H9 (cell line): ENCODE results near the gene LMAN1. TPM values are rescaled to one million over a fixed set of nuclear protein-coding genes. Genes with fewer than 3 reads are reported as not detected.
A peak's percentile ranks its signal among the peaks of the same experiment; 100 is the strongest.

Experiments
- DNase-seq: peaks from one replicate; pipeline ENCODE4 v3.0.0-alpha.2; 2017
- H2AFZ ChIP-seq: one replicate; pipeline ENCODE4 v1.6.1; 2013; ENCODE audit warnings: mild to moderate bottlenecking, low read length, control low read depth, moderate library complexity
- H2AK5ac ChIP-seq: 2 replicates; pipeline ENCODE4 v1.6.1; 2013; ENCODE audit warnings: low read length, control low read depth, mixed read lengths; ENCODE audit not compliant: insufficient read length
- H2BK120ac ChIP-seq: one replicate; pipeline ENCODE4 v1.6.1; 2013; ENCODE audit warnings: low read depth, mild to moderate bottlenecking, low read length, control low read depth, inconsistent platforms; ENCODE audit not compliant: poor library complexity, severe bottlenecking
- H2BK12ac ChIP-seq: 2 replicates; pipeline ENCODE4 v1.6.1; 2013; ENCODE audit warnings: low read length, control low read depth, mixed read lengths, low read depth; ENCODE audit not compliant: insufficient read length
- H2BK15ac ChIP-seq: 2 replicates; pipeline ENCODE4 v1.6.1; 2013; ENCODE audit warnings: low read depth, low read length, control low read depth
- H2BK20ac ChIP-seq: one replicate; pipeline ENCODE4 v1.6.1; 2013; ENCODE audit warnings: low read depth, mild to moderate bottlenecking, low read length, control low read depth, inconsistent platforms; ENCODE audit not compliant: poor library complexity, severe bottlenecking
- H2BK5ac ChIP-seq: 2 replicates; pipeline ENCODE4 v1.6.1; 2013; ENCODE audit warnings: low read length, control low read depth, mixed read lengths; ENCODE audit not compliant: insufficient read length
- H3K14ac ChIP-seq: 2 replicates; pipeline ENCODE4 v1.6.1; 2013; ENCODE audit warnings: low read length, control low read depth; ENCODE audit not compliant: insufficient read depth
- H3K18ac ChIP-seq: 2 replicates; pipeline ENCODE4 v1.6.1; 2013; ENCODE audit warnings: low read depth, mild to moderate bottlenecking, mixed read lengths, low read length, control low read depth; ENCODE audit not compliant: insufficient read length
- H3K23ac ChIP-seq: 2 replicates; pipeline ENCODE4 v1.6.1; 2013; ENCODE audit warnings: low read length, control low read depth, mixed read lengths, low read depth; ENCODE audit not compliant: insufficient read length
- H3K23me2 ChIP-seq: 2 replicates; pipeline ENCODE4 v1.6.1; 2013; ENCODE audit warnings: low read depth, mild to moderate bottlenecking, mixed read lengths, low read length, control low read depth; ENCODE audit not compliant: insufficient read length, poor library complexity, severe bottlenecking
- H3K27ac ChIP-seq: 2 replicates; pipeline ENCODE4 v1.5.1; 2013; ENCODE audit warnings: low read length, control low read depth, mixed read lengths, low read depth; ENCODE audit not compliant: insufficient read length
- H3K27me3 ChIP-seq: 2 replicates; pipeline ENCODE4 v1.6.1; 2013; ENCODE audit warnings: low read length, control low read depth, inconsistent platforms; ENCODE audit not compliant: insufficient read depth
- H3K4ac ChIP-seq: 2 replicates; pipeline ENCODE4 v1.6.1; 2013; ENCODE audit warnings: low read depth, mild to moderate bottlenecking, control low read depth, inconsistent platforms, low read length, moderate library complexity
- H3K4me1 ChIP-seq: 2 replicates; pipeline ENCODE4 v1.6.1; 2013; ENCODE audit warnings: low read length, control low read depth, inconsistent platforms; ENCODE audit not compliant: insufficient read depth
- H3K4me2 ChIP-seq: 2 replicates; pipeline ENCODE4 v1.6.1; 2013; ENCODE audit warnings: low read length, control low read depth, mixed read lengths; ENCODE audit not compliant: insufficient read length, insufficient read depth
- H3K56ac ChIP-seq: 2 replicates; pipeline ENCODE4 v1.6.1; 2013; ENCODE audit warnings: low read depth, mild to moderate bottlenecking, mixed read lengths, low read length, control low read depth; ENCODE audit not compliant: insufficient read length
- H3K79me1 ChIP-seq: 2 replicates; pipeline ENCODE4 v1.6.1; 2013; ENCODE audit warnings: low read depth, mild to moderate bottlenecking, moderate library complexity, low read length, control low read depth, inconsistent platforms; ENCODE audit not compliant: insufficient read depth, poor library complexity, severe bottlenecking
- H3K79me2 ChIP-seq: 2 replicates; pipeline ENCODE4 v1.6.1; 2013; ENCODE audit warnings: low read length, control low read depth, inconsistent platforms; ENCODE audit not compliant: insufficient read depth
- H3K9ac ChIP-seq: 2 replicates; pipeline ENCODE4 v1.6.1; 2013; ENCODE audit warnings: low read length, control low read depth, mixed read lengths; ENCODE audit not compliant: insufficient read length; ENCODE audit errors: extremely low read depth
- H3K9me3 ChIP-seq: one replicate; pipeline ENCODE4 v1.6.1; 2013; ENCODE audit warnings: low read depth, low read length, inconsistent platforms; ENCODE audit not compliant: control insufficient read depth
- H3T11ph ChIP-seq: one replicate; pipeline ENCODE4 v1.6.1; 2013; ENCODE audit warnings: mild to moderate bottlenecking, low read length, control low read depth, inconsistent platforms
- H4K20me1 ChIP-seq: one replicate; pipeline ENCODE4 v1.6.1; 2013; ENCODE audit not compliant: control insufficient read depth, insufficient read length, insufficient read depth
- H4K5ac ChIP-seq: 2 replicates; pipeline ENCODE4 v1.6.1; 2013; ENCODE audit warnings: low read depth, mild to moderate bottlenecking, mixed read lengths, low read length, control low read depth; ENCODE audit not compliant: insufficient read length
- H4K8ac ChIP-seq: replicated peaks from 2 replicates; pipeline ENCODE4 v1.6.1; 2013; ENCODE audit warnings: low read length, control low read depth, mixed read lengths, low read depth; ENCODE audit not compliant: insufficient read length
- H4K91ac ChIP-seq: 2 replicates; pipeline ENCODE4 v1.6.1; 2013; ENCODE audit warnings: low read depth, mild to moderate bottlenecking, moderate library complexity, mixed read lengths, low read length, control low read depth; ENCODE audit not compliant: insufficient read length
- H3K27ac Mint-ChIP-seq, 3 experiments: 2 replicates in 2 of 3; 3 replicates in 1 of 3; pipeline ENCODE4 v1.8.0; 2020 to 2021; ENCODE audit warnings: mixed read lengths in 3 of 3, mild to moderate bottlenecking in 1 of 3, moderate library complexity in 1 of 3
- H3K27me3 Mint-ChIP-seq: 2 replicates; pipeline ENCODE4 v1.8.0; 2021; ENCODE audit warnings: low read depth, mild to moderate bottlenecking, moderate library complexity, mixed read lengths
- H3K36me3 Mint-ChIP-seq, 3 experiments: 2 replicates in 2 of 3; 3 replicates in 1 of 3; pipeline ENCODE4 v1.8.0; 2020 to 2021; ENCODE audit warnings: low read depth in 3 of 3, mixed read lengths in 3 of 3; ENCODE audit not compliant: insufficient read depth in 1 of 3
- H3K4me1 Mint-ChIP-seq, 2 experiments: 2 replicates each; pipeline ENCODE4 v1.8.0; 2020; ENCODE audit warnings: mixed read lengths in 2 of 2
- H3K4me3 Mint-ChIP-seq, 2 experiments: 2 replicates in 1 of 2; 3 replicates in 1 of 2; pipeline ENCODE4 v1.8.0; 2020 to 2021; ENCODE audit warnings: mild to moderate bottlenecking in 2 of 2, mixed read lengths in 2 of 2, moderate library complexity in 1 of 2
- H3K9me3 Mint-ChIP-seq, 2 experiments: 2 replicates in 1 of 2; 3 replicates in 1 of 2; pipeline ENCODE4 v1.8.0; 2020; ENCODE audit warnings: mild to moderate bottlenecking in 2 of 2, mixed read lengths in 2 of 2, moderate library complexity in 1 of 2
- CTCF ChIP-seq: fragments of 200-600 bp; sonication (generic); conservative IDR thresholded peaks from 3 replicates; pipeline ENCODE4 v1.8.0; 2021; ENCODE audit warnings: antibody characterized with exemption, mild to moderate bottlenecking
- WGBS: extraction: QIAGEN DNeasy Blood & Tissue Kit; methylation state at CpG from one replicate; pipeline ENCODE4 v1.1.7; 2013; ENCODE audit warnings: missing lambda C conversion rate, low lambda C conversion rate, mixed read lengths; ENCODE audit not compliant: insufficient read length; ENCODE audit errors: extremely low coverage; 5-methylcytosine and 5-hydroxymethylcytosine counted together
- total RNA-seq: library from RNA; stranded (reverse); gene quantifications from 2 replicates; pipeline ENCODE4 v1.2.1, GENCODE V29; 2021

LMAN1 gene
- total RNA-seq, 1 experiment from 2014 or later: 63.6 TPM

- H3K4me3 Mint-ChIP-seq: no peak overlapping the region
- H3K23ac ChIP-seq: no peak overlapping the region
- H3K18ac ChIP-seq: no peak overlapping the region
- H3K27me3 Mint-ChIP-seq: no peaks in the 10 kb centered on the region
- WGBS: no CpG with 5 or more reads among the region's 2 CpGs
- H3K36me3 Mint-ChIP-seq: peaks cover 63 to 91% (median 88%) of the 10 kb centered on the region in 3 experiments
- no peak overlapping the region for H3T11ph ChIP-seq
- H3K27me3 ChIP-seq: no peaks in the 10 kb centered on the region
- no peaks in the 10 kb centered on the region for H3K9me3 ChIP-seq
- no peak overlapping the region for H3K9ac ChIP-seq
- H3K4me1 ChIP-seq: no peaks in the 10 kb centered on the region
- no peak overlapping the region for H2AFZ ChIP-seq
- DNase-seq: no peak
- no peak overlapping the region for H3K56ac ChIP-seq
- H3K9me3 Mint-ChIP-seq: no peaks in the 10 kb centered on the region; a peak in 1 of 5 replicates
- H3K79me2 ChIP-seq: no peaks in the 10 kb centered on the region; the same call in 1 of the 2 replicates
- no peak overlapping the region for H3K27ac ChIP-seq
- no peak overlapping the region for H2BK5ac ChIP-seq
- no peak overlapping the region for H2BK120ac ChIP-seq
- no peaks in the 10 kb centered on the region for H3K79me1 ChIP-seq
- H3K23me2 ChIP-seq: no peaks in the 10 kb centered on the region
- H3K4me1 Mint-ChIP-seq: no peaks in the 10 kb centered on the region
- H2AK5ac ChIP-seq: no peak overlapping the region
- H4K20me1 ChIP-seq: no peaks in the 10 kb centered on the region
- H3K4me2 ChIP-seq: no peak overlapping the region
- no peak overlapping the region for H4K91ac ChIP-seq
- H3K4ac ChIP-seq: no peak overlapping the region
- H4K5ac ChIP-seq: no peak overlapping the region
- H3K14ac ChIP-seq: no peak overlapping the region
- H2BK20ac ChIP-seq: no peak overlapping the region
- H2BK12ac ChIP-seq: no peak overlapping the region
- H2BK15ac ChIP-seq: no peak overlapping the region
- TF ChIP-seq CTCF: no peak
- no peak overlapping the region for H4K8ac ChIP-seq
- peak overlapping the region in 1 of 3 experiments; percentile 18; a peak in 1 of 7 replicates for H3K27ac Mint-ChIP-seq
Measured at GRCh38 chr18:59340312-59340711, 18.8 kb downstream of the LMAN1 start.
